ENCODE measurements around the gene KCNJ16.

KCNJ16 gene

DNA sequence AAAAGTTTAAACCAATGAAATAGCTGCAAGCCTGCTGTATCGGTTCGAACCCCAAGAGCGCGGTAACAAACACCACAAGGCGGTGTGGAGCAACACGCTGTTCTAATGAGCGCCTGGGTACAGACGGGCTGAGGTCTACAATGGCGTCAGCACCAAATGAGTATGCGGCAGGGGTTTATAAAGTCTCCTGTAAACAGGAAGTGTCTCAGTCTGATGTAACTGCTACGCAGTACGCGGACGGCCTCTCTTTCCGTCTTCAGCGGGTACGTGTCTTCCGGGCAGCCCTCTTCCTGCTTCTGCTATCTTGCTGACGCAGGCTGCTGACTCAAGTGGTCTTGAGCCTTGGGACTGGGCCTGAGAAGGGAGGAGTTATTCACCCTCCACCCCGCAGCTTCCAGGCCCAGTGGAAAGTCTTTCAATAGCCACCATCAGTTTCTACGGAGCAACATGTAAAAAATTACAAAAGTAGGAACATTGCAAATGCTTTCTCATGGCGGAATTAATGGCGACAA, 53.8 kb downstream of the KCNJ16 start:
- no peak for DNase-seq (ENCODE audit: low spot score)

DNA sequence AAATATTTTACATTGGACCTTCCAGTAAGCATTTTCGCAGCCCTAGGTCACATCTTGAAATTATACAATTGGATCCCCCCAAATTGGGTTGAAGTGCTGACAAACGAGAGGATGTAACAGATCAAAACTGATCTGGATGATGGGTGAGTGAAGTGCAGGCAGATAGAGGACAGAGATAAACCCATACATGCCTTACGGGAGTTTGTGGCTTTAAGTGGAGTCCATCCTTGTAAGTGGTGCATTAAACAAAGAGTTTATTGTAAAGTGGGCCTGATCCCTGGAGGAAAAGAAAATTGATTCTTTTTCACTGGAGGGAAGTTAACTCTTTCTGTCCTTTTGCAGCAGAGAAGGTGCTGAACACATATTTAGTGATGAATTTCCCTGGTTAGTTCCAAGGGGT, 55.3 kb downstream of the KCNJ16 start:
- DNase-seq (ENCODE audit: low spot score), result no peak

DNA sequence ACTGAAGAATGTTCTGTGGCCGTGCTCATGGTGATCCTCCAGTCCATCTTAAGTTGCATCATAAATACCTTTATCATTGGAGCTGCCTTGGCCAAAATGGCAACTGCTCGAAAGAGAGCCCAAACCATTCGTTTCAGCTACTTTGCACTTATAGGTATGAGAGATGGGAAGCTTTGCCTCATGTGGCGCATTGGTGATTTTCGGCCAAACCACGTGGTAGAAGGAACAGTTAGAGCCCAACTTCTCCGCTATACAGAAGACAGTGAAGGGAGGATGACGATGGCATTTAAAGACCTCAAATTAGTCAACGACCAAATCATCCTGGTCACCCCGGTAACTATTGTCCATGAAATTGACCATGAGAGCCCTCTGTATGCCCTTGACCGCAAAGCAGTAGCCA, 57.5 kb downstream of the KCNJ16 start:
- no peak for DNase-seq (ENCODE audit: low spot score)

DNA sequence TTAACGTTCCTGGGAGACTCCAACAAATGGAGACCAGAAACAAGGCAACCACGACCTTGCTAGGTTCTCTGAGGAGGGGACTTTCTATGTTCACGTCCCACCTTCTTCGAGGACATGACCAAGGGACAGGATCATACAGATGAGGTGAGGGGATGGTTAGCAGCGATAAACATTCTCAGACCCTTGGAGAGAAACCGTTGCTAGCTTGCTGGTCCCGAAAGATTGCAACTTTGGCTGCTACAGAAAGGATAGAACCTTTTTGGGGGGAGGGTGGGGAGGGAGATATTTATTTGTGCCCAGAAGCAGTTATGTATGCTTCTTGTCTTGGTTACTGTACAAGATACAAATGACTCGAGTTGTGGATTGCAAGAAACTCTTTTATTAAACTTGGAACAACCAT, 59.0 kb downstream of the KCNJ16 start:
- no peak for DNase-seq (ENCODE audit: low spot score)

DNA sequence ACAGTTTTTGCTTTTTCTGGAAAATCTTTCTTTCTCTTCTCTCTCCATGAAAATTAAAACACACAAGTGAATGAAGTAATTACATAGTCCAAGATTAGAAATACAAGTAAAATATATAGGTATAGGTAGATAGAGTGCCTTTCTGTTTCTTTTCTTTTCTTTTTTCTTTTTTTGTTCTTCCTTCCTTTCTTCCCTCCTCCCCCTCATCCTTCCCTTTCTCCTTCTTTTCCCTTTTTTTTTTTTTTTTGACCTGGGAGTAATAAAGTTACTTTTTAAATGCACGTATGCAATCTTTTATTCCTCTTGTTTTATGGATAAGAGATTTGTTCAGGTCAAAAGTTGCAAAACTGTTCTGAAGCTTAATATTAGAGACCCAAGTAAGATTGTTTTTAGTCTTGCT, 59.8 kb downstream of the KCNJ16 start:
- DNase-seq (ENCODE audit: low spot score), result no peak

DNA sequence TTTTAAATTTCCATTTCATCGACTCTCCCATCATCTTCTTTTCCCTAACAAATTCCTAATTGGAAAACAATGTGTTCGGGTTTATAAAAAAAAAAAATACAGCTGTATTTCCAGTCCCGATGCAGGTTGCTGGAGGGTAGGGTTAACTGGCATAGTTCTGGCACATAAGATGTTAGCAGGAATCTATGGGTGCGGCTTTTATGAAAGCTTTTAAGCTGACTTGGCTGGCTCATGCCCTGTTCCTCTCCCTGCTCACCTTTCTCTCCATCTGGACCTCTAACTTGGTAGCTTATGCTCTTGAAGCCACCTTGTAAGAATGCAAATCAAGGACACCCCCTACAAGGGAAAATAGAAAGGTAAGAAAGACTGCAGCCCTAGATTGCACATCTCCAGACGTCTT, 61.1 kb downstream of the KCNJ16 start:
- no peak for DNase-seq (ENCODE audit: low spot score)

DNA sequence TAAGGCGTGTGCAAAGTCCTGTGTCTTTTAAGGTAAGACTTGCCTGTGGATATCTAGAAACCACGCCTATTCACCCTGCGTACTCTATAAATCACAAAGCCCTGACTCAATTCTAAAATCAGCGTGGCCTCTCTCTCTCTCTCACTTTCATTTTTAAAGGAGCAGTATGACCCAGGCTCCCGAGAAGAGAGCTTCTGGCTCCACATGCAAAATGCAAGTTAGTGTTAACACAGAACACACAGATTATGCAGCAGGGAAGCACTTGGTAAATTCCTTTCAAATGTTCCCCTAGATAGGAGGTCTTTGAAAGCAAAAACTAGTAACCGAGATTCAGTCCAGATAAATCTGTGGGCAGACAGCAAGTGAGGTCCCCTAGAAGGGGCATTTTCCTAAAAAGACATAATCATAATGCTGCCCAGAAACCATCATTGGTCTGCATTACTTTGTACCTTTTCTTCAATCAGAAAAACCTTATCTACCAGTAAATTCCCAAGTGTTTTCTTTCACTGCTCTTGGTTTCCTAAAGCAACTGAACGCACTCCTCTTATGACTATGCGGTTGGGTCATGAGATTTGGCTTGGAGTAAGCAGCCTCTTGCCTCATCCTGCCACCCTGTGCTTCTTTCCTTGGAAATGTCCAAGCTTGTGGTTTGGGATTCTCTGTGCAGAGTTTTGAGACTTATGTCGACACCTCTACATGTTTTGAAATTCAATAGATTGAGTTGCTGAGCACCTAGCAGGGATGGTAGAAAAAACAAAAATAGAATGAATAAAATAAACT, 62.6 kb downstream of the KCNJ16 start:
- DNase-seq (ENCODE audit: low spot score), result no peak

DNA sequence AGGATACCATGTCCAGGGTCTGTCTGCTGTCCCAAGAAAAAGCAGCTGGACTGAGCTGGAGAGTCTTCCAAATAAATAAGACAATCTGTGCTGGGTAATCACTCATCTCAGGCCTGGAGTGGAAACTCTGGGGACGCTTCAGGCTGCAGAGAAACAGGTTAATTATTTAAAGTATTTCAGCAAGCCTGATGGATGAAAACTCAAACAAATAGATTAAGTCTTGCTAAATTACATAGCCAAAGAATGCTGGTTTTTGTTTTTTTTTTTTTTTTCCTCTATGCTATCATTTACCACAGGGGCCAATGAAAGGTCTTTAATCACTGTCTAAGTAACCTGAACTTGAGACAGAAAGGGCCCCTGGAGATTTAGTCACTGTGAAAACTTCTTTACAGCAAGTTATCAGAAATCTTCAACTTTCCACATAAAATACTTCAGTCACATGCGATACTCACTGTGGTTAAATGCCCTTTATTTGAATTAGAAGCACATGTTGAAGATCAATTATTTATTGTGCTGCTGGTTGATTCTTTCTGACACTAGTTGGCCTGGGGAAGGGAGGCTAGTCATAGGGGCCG, 63.4 kb downstream of the KCNJ16 start:
- DNase-seq (ENCODE audit: low spot score), result no peak

DNA sequence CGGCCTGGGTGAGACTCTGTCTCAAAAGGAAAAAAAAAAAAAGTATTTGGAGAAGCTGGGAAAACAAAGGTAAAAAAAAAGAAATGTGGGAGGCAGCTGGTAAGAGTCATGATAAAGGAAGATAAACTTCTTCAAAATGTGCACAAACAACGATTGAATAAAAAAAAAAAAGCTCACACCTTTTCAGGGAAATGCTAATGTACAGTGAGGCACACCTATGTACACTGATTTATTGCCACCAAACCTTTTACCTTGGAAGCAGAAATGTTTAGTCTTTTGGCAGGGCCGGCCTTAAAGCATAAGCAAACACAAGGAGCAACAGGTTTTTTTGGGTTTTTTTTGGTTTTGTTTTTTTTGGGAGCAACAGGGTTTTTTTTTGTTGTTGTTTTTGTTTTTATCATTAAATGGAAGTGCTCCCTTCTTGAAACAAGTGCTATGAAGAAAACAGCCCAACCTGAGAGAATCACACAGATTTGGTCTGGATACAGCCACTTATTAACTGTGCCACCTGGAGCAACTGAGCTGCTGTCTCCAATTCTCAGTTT, 64.5 kb downstream of the KCNJ16 start:
- no peak for DNase-seq (ENCODE audit: low spot score)

DNA sequence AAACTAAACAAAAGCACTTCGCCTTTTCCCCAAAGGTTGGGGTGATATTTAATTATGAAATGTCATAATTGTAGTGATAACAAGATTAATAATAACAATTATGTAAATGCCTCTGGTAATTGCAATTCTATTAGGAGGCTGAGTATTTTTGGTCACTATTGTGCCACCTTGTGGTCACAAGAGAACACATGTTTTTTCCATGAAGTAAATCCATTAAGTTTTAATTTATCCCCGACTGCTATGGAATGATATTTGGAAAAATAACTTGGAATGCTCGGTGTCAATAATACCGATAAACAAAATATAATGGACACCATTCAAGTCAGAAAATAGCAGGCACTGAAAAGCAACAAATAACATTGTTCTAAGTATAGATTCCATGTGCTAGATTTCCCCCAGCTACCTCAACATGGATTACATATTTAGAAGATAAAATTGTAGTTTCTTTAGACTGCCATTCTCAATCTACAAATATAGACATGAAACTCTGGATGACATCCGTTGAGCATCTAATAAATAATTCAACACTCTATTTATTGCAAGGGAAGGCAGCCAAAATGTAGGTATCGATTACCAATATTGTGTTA, 69.3 kb downstream of the KCNJ16 start:
- DNase-seq (ENCODE audit: low spot score), result peak; percentile 2

DNA sequence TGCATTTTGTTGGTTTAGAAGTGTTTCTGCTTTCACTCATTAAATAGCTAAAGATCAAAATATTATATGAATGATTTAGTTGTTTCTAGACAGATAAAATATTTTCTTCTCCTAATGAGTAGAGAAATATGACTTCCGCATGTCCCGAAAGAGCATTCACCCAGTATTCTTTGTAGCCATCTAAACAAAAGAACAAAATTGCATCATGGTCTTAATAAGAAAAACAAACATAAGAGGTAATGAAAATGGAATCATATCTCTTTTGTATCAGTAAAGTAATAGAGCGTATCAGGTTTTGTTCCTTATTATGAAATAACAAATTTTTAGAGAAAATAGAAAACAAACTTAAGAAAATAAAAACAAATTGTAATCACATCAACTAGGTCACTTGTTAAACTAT, 78.2 kb downstream of the KCNJ16 start:
- no peak for DNase-seq (ENCODE audit: low spot score)

DNA sequence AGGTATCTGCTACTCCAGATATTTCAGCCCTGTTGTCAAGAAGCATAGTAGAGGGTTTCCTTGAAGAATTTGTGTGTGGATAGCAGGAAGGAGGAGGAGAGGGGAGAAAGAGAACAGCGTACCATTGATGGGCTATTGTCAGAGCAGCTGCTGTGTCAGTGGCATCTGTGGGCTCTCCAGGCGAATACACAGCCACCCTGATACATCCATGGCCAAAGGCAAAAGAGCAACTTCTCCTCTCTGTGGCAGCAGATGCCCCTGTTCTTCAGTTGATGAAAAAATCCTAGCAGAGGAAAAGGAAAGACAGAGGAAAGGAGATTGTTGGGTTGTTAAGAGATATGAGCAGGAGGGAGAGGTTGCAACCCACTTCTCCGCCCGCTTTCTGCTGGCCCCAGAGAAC, 82.1 kb downstream of the KCNJ16 start:
- no peak for DNase-seq (ENCODE audit: low spot score)

DNA sequence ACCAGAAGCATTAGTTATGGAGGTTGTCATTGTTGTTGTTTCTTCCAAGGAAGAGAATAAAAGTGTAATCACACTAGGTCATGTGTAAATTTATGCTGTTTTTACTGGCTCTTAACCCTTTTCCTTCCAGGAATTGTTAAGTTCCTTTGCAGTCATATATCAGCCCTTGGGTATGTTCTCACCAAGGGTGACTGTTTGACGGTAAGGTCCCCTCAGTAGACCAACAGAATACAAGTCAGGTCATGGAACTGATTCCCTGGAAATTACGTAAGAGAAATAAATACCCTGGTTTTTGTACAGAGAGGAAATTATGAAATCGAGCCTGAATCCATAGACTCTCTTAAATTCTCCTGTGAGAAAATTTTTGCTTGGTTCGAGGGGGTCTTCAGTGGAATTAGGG, 83.2 kb downstream of the KCNJ16 start:
- no peak for DNase-seq (ENCODE audit: low spot score)

DNA sequence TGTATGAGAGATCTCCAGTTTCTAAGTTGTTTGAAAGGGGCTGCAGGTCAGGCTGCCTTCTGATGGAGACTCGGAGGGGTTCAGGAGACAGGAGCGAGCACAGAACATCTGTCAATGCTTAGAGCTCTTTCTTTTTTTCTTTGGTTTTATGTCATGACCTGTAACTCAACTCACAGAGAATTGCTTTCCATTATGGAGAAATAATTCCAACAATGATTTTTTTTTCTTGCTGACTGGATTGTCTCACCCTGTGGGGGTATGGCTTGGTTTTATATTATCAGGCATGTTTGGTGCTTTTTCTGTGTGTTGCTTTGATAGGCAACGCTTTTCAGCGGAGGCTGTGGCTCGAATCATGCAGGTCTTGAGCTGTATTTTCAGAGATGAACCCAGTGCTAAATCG, 83.6 kb downstream of the KCNJ16 start:
- no peak for DNase-seq (ENCODE audit: low spot score)

DNA sequence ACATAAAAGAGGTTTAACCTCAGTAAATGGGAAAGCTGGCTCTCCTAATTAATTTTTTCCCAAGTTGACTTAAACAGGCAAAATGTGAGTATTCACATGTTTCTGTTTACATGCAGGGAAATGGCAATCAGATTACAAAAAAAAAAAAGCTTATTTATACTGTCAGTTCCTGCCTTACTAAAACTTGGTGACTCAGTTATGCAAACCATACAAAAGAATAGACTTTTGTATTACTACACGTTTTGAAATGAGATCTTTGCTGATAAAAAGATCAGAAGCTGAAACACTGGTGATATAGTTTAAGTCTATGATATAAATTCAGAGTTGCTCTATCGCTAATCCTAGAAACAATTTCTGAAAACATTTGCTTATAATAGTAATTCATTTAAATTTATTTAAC, 85.0 kb downstream of the KCNJ16 start:
- DNase-seq (ENCODE audit: low spot score), result no peak

DNA sequence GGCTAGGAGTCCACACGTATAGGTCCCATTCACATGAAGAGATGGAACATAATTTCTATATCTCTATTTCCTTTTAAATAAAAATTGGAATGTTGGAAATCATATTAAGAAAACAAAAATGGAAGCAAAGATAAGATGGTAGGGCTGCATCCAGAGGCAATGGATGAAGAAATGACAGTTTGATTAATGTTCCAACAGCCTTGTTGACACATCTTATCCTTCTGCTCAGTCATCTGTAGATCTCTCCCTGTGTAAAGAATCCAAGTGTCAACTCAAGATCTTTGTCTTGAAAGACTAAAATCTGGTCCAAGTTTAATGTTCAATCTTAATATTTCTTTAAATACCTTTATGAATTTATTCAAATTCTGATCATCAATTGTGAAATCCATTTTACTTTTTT, 86.5 kb downstream of the KCNJ16 start:
- no peak for DNase-seq (ENCODE audit: low spot score)

DNA sequence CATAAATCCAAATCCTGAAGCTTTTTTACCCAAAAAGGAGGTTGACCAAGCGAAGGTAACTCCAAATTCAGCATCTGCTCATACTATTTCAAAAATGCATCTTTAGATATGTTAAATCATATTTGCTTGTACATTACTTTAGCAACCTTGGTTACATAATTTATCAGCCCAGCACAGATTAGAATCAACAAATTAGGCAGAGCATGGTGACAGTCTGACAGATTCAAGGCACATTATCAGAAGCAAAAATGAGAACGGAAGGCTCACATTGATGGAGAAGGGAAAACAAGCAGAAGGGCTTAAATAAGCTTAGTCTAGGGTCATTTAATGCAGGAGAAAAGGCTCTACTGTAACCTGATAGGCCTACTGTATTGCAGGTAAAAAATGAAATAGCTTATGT, 90.4 kb downstream of the KCNJ16 start:
- no peak for DNase-seq (ENCODE audit: low spot score)

DNA sequence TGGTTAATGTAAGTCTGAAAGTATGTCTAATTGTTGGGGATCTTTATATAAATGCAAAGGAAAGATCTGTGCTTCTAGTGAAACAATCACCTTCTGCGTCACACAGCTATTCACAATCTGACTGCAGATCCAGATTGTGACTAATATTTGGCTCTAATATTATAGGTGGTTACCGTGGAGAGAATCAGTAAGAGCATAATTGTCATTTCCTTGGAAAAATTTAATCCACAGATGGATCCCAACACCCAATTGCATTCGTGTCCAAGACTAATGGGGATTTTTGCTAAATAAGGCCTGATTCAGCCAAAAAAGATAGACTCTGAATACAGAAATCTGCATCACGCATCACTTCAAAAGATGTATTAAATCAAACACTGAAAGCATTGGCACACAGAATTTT, 91.6 kb downstream of the KCNJ16 start:
- DNase-seq (ENCODE audit: low spot score), result no peak

DNA sequence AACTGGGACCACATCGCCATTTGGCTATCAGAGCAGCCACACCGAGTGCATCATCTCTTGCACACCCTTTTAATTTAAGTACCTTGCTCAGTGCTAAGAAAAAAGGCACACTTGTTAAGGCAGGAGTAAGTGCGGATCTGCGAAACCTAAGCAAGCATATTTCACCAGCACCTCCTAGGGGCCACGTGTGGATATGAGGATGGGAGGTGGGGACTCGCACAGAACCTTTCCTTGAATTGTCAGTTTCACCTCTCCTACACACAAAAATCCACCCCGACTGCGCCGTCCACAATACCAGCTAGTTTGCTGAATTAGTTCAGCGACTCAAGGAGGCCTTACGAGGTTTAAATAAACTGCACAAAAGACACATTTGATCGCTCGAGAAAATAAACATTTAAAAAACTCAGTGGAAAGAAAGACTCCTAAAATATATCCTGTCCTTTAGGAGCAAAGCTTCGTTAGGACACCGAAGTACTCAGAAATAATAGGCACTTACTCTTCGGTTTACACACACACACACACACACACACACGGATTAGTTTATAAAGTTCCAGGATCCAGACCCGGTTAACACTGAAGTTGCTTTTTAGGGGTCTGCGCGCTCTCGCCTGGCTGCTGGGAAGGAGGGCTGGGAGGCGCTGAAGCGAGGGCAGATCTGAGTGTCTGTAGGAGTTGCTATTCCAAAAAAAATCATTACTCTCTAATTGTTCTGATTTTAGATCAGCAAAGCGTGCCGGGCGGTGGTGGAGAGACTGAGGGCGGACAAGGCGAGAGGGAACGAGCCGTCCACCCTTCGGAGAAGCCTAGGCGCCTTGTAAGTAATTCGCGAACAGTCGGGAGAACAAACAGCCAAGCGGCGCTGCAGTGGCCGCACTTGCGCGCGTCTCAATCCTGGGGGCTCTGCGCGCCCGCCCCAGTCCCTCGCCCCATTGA, 93.3 kb downstream of the KCNJ16 start:
- no peak for DNase-seq (ENCODE audit: low spot score)

DNA sequence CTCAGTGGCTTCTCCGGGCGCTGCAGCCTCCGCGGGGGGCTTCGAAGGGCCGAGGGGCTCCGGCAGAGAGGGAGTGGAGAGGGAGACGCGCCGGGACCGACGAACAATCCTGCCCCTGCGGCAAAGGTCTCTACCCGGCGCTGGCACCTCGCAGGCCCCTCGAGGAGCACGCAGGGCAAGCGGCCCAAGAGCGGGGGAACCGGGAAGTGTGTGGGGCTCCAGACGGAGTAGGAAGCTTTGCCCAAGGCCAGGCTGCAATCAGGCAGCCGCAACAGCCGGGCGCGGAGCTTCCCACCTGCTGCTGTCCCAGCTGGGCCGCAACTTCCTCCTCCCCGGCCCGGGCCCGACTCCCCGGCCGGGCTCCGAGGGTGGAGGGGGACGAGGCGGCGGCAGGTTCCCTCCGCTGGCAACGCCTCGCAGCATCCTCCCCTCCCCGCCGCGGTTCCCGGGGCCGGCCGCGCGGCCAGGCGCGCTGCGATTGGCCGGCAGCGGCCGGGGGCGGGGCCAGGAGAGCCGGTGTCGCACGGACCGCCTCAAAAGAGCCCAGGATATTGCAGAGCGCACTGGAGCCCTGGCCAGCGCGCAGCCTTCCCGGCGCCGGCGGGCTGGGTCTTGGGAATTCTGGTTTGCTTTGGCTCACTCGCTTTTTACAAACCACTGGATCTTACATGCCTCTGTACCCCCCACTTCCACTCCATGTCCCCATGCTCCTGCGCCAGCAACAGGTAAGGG, 94.1 kb downstream of the KCNJ16 start, which contains the start of gene KCNJ2:
Gene KCNJ2 (plus strand): TSS at position 556 of the 732 bp plus-strand sequence. CDS start 5,508 bp downstream, outside the sequence.
- no peak for DNase-seq (ENCODE audit: low spot score)
